Stimulated activated CD4-positive, alpha-beta T cell treated with anti-CD3 and anti-CD28 coated beads, TNF-alpha, amount 100 ng/mL, for 48 hours (primary cell): ENCODE measurements around the gene ANO4.
"Not testable (repeated sequence)": the region's sequence is repeated elsewhere in the genome, so short reads cannot be mapped to it uniquely, and the experiment has no call there.

Experiments
- DNase-seq, 3 donors: peaks; one replicate each; pipeline ENCODE4 v3.0.0-alpha.2; 2020; ENCODE audit warnings: low read depth in 3 of 3

Gene ANO4

GRCh38 chr12:101042211-101042610 is 247.6 kb downstream of the ANO4 start:
- DNase-seq: no peak

- DNase-seq: no peak
Measured at GRCh38 chr12:101044512-101045059, 250.0 kb downstream of the ANO4 start.

GRCh38 chr12:101045486-101046464 is 251.2 kb downstream of the ANO4 start:
- DNase-seq: no peak

- no peak for DNase-seq
Measured at GRCh38 chr12:101047652-101048051, 253.1 kb downstream of the ANO4 start.

- no peak for DNase-seq
Measured at GRCh38 chr12:101050631-101051030, 256.1 kb downstream of the ANO4 start.

- DNase-seq: no peak
Measured at GRCh38 chr12:101051151-101051550, 256.6 kb downstream of the ANO4 start.

- no peak for DNase-seq
Measured at GRCh38 chr12:101051901-101052550, 257.4 kb downstream of the ANO4 start.

GRCh38 chr12:101053203-101053602 is 258.6 kb downstream of the ANO4 start:
- no peak for DNase-seq

GRCh38 chr12:101055940-101056339 is 261.4 kb downstream of the ANO4 start:
- DNase-seq: no peak

GRCh38 chr12:101062508-101062907 is 267.9 kb downstream of the ANO4 start:
- not testable (repeated sequence) for DNase-seq

GRCh38 chr12:101064721-101065120 is 270.1 kb downstream of the ANO4 start:
- no peak for DNase-seq

GRCh38 chr12:101066489-101066888 is 271.9 kb downstream of the ANO4 start:
- DNase-seq: no peak

GRCh38 chr12:101068402-101068801 is 273.8 kb downstream of the ANO4 start:
- no peak for DNase-seq

GRCh38 chr12:101068836-101069235 is 274.3 kb downstream of the ANO4 start:
- no peak for DNase-seq

GRCh38 chr12:101074940-101075680 is 280.5 kb downstream of the ANO4 start:
- DNase-seq: no peak

- DNase-seq: no peak
Measured at GRCh38 chr12:101076921-101077320, 282.3 kb downstream of the ANO4 start.

GRCh38 chr12:101077791-101078528 is 283.4 kb downstream of the ANO4 start:
- DNase-seq: no peak

GRCh38 chr12:101078536-101079285 is 284.1 kb downstream of the ANO4 start:
- DNase-seq: no peak

- no peak for DNase-seq
Measured at GRCh38 chr12:101082706-101083105, 288.1 kb downstream of the ANO4 start.

- DNase-seq: no peak
Measured at GRCh38 chr12:101086490-101087135, 292.0 kb downstream of the ANO4 start.
